ENCODE results near the gene SERF2. TPM values are rescaled to one million over a fixed set of nuclear protein-coding genes. Genes with fewer than 3 reads are reported as not detected.
"Not testable (repeated sequence)": the region's sequence is repeated elsewhere in the genome, so short reads cannot be mapped to it uniquely, and the experiment has no call there.

SERF2 gene
- total RNA-seq, 8 experiments from 2014 or later = 596 to 1,776 (median 768) TPM

DNA sequence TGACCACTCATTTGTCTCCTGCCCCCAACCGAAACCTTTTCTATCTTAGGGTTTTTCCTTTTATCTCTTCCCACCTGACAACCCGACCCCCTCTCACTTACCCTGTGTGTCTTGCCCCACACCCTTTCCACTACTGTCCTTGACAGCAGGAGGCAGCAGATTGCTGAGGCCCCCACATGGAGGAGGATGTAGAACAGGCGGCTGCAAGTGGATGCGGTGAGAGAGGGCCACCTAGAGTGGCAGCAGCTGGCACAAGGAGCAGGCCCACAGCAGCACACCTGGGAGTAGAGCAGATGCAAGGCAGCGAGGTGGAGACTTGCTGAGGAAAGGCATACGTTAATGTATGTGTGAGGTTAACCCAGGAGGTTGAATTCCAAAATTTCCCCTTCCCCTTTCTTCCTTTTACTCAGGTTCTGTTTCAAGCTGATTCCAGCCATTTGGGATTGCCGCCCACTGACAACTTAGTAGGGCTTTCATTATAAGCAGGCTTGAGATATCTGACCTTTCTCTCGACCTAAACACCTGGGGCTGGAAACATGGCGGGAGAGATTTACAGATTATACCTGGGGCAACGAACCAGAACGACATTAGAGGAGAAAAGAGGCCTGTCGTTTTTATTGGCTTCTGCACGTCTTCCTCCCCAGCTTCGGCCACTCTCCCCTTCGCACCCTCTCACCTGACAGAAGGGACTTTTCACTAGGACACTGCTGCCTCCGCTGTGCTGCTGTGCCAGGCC, 7.3 kb downstream of the SERF2 start:
- 40 to 100% (median 88%) methylated on average over 1 to 6 of the region's 16 CpGs; no CpG with 5 or more reads in 1 of the 10 experiments for WGBS, 10 experiments
- in situ Hi-C loops (cut with MboI; ENCODE audit: low pct_unique_long_range_greater_than_20kb in 2 of 9, low sequenced_read_pairs in 9 of 9, unreplicated experiment in 9 of 9) = no loop called here
- Histone ChIP-seq H3K4me1 (replicated peaks in 1 of 2) (peaks cover 9 to 17% of the 10 kb centered on the region in 2 donors), H3K27ac (peak overlapping the region; percentile 96 to 98), H3K4me3 (no peak overlapping the region)
- ATAC-seq (replicated peaks in 6 of 8) = peak in 1 of 8 experiments; percentile 1

DNA sequence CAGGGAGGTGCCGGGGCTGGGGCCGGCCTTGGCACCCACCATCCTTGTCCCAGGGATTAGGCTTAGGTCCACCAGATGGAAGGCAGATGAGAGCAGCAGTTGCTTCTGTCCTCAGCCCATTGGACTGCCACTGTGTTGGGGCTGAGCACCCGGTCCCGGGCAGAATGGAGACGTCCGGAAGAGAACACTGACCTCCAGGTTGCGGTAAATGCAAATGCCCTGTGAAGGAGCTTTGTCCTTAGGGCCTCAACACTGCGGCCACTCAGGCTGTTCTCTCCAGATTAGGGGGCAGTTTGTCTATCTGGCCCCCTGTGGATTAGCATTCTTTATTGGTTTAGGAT, 7.8 kb downstream of the SERF2 start, which contains the start of gene SERINC4:
Gene SERINC4 (minus strand): TSS at position 276 of the 341 bp plus-strand sequence. CDS start 234 bp downstream, at position 42.
- in situ Hi-C loops (cut with MboI; ENCODE audit: low pct_unique_long_range_greater_than_20kb in 2 of 9, low sequenced_read_pairs in 9 of 9, unreplicated experiment in 9 of 9) = no loop called here
- ATAC-seq (replicated peaks in 6 of 8) = peak in 6 of 8 experiments; percentile 2 to 34 (median 24)
- WGBS, 10 experiments = 89 to 93% (median 92%) methylated on average over 2 to 5 of the region's 8 CpGs; no CpG with 5 or more reads in 7 of the 10 experiments
- peak within 1 kb of the TSS; percentile 50 to 94 (median 83) for H3K4me3 ChIP-seq
- H3K4me1 ChIP-seq (replicated peaks in 1 of 2) = peaks cover 9 to 17% of the 10 kb centered on the region in 2 donors
- H3K27ac ChIP-seq = peak within 1 kb of the TSS; percentile 96 to 98

- peak within 1 kb of the TSS; percentile 96 to 98 for H3K27ac ChIP-seq
- WGBS, 10 experiments = 0 to 47% (median 17%) methylated on average over 1 to 27 of the region's 44 CpGs
- H3K4me3 ChIP-seq = peak within 1 kb of the TSS; percentile 50 to 94 (median 83)
- H3K4me1 ChIP-seq (replicated peaks in 1 of 2) = peaks cover 9 to 17% of the 10 kb centered on the region in 2 donors
- ATAC-seq (replicated peaks in 6 of 8) = peak; percentile 76 to 91 (median 86)
- in situ Hi-C loops (cut with MboI; ENCODE audit: low pct_unique_long_range_greater_than_20kb in 2 of 9, low sequenced_read_pairs in 9 of 9, unreplicated experiment in 9 of 9) = no loop called here
These were observed 8.4 kb downstream of the SERF2 start, which contains the start of gene HYPK for GRCh38 chr15:43800286-43801141. Gene HYPK (plus strand): TSS chr15:43800599. CDS start chr15:43800623, 24 bp downstream.

- WGBS, 10 experiments = 94 to 100% (median 99%) methylated on average over 1 to 7 of the region's 7 CpGs; no CpG with 5 or more reads in 4 of the 10 experiments
- H3K27ac ChIP-seq; in situ Hi-C loops (cut with MboI; ENCODE audit: low pct_unique_long_range_greater_than_20kb in 2 of 9, low sequenced_read_pairs in 9 of 9, unreplicated experiment in 9 of 9); H3K4me3 ChIP-seq; ATAC-seq (replicated peaks in 6 of 8): not testable (repeated sequence)
- peaks cover 9 to 17% of the 10 kb centered on the region in 2 donors for H3K4me1 ChIP-seq (replicated peaks in 1 of 2)
These were observed 10.6 kb downstream of the SERF2 start for GRCh38 chr15:43802676-43803075.

GRCh38 chr15:43808435-43808950, 16.4 kb downstream of the SERF2 start:
- Histone ChIP-seq H3K27ac (no peak overlapping the region), H3K4me3 (no peak overlapping the region), H3K4me1 (replicated peaks in 1 of 2) (no peaks in the 10 kb centered on the region)
- in situ Hi-C loops (cut with MboI; ENCODE audit: low pct_unique_long_range_greater_than_20kb in 2 of 9, low sequenced_read_pairs in 9 of 9, unreplicated experiment in 9 of 9) = no loop called here
- 89 to 100% (median 98%) methylated on average over 1 to 5 of the region's 5 CpGs; no CpG with 5 or more reads in 1 of the 10 experiments for WGBS, 10 experiments
- no peak for ATAC-seq (replicated peaks in 6 of 8)

- no peak for ATAC-seq (replicated peaks in 6 of 8)
- H3K4me3 ChIP-seq = no peak overlapping the region
- WGBS, 10 experiments = 86 to 100% (median 94%) methylated on average over 1 to 6 of the region's 6 CpGs; no CpG with 5 or more reads in 2 of the 10 experiments
- no peaks in the 10 kb centered on the region for H3K4me1 ChIP-seq (replicated peaks in 1 of 2)
- H3K27ac ChIP-seq = no peak overlapping the region
- in situ Hi-C loops (cut with MboI; ENCODE audit: low pct_unique_long_range_greater_than_20kb in 2 of 9, low sequenced_read_pairs in 9 of 9, unreplicated experiment in 9 of 9) = no loop called here
These were observed 17.0 kb downstream of the SERF2 start for GRCh38 chr15:43808960-43809678.

DNA sequence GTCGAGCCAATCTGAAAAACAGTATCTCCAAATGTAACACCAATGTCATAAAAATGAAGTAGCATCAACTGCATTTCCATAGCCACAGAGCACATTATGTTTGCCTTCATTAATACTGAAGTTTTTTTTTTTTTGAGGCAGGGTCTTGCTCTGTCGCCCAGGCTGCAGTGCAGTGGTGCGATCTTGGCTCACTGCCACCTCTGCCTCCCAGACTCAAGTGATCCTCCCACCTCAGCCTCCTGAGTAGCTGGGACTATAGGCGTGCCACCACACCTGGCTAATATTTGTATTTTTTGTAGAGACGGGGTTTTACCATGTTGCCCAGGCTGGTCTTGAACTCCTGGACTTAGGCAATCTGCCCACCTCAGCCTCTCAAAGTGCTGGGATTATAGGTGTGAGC, 22.9 kb downstream of the SERF2 start:
- H3K27ac ChIP-seq; ATAC-seq (replicated peaks in 6 of 8); H3K4me3 ChIP-seq; in situ Hi-C loops (cut with MboI; ENCODE audit: low pct_unique_long_range_greater_than_20kb in 2 of 9, low sequenced_read_pairs in 9 of 9, unreplicated experiment in 9 of 9); H3K4me1 ChIP-seq (replicated peaks in 1 of 2): not testable (repeated sequence)
- WGBS, 10 experiments = 71 to 100% (median 100%) methylated on average over 1 to 3 of the region's 5 CpGs; no CpG with 5 or more reads in 2 of the 10 experiments

DNA sequence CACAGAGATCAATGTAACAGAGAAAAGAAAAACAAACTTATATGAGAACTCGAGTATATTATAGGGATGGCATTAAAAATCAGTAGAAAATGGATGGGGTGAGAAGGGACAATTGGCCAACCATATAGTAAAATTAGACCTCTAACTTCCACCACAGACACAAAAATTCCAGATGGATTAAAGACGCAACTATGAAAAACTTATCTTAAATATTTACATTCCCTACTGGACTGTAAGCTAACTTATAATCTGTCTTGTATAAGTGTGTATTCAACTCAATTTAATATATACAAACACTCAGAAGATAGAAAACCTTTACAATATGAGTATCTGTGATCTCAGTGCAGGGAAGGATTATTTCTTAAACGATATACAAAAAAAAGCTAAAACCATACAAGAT, 29.4 kb downstream of the SERF2 start:
- no peak overlapping the region for H3K27ac ChIP-seq
- H3K4me1 ChIP-seq (replicated peaks in 1 of 2) = peaks cover 7 to 10% of the 10 kb centered on the region in 2 donors
- no peak overlapping the region for H3K4me3 ChIP-seq
- in situ Hi-C loops (cut with MboI; ENCODE audit: low pct_unique_long_range_greater_than_20kb in 2 of 9, low sequenced_read_pairs in 9 of 9, unreplicated experiment in 9 of 9) = no loop called here
- WGBS, 10 experiments = 67 to 100% (median 97%) methylated on average over 1 to 3 of the region's 3 CpGs
- no peak for ATAC-seq (replicated peaks in 6 of 8)

DNA sequence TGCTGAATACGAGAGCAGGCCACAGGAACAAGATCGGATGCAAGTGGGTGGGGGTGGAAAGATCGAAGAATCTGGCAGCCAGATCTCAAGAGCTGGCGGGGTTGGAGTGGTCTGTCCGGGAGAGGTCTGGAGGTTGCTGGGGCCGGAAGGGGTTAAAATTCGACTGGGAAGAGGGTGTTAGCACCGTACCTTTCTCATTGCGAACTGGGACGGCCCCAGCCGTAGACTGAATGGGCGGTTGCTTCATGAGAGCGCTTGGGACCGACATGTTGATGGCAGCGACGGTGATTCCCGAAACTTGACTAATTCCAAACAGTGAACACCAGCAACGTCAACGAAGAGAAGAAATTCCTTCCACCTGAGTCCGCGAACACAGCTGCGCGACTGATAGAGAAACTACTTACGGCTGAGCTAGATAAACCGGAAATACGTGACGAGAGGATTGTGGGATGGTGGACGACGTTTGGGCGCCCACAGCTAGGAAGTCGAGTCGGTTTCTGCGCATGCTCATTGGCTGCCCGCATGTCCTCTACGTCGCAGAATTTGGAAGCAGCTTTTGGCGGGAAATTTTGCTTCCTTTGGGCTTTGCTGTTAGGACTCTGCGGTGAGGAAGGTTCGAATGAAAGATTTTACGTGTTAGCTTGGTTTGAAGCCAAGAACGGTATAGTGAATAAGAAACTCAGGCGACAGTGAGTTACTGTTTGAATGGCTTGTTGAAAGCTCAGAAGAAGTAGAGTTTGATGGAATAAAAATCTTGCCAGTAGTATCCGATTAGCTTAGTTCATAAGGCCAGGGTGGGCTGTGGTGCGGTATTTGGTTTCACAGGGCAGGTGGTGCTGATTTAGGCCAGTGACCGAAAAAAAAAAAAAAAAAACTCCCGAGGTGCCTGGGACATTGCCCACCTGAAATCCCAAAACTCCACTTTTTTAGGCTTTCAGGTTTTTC, 32.5 kb downstream of the SERF2 start, which contains the start of gene MFAP1:
Gene MFAP1 (minus strand): TSS at position 389 of the 945 bp plus-strand sequence. CDS start 121 bp downstream, at position 268.
- in situ Hi-C loops (cut with MboI; ENCODE audit: low pct_unique_long_range_greater_than_20kb in 2 of 9, low sequenced_read_pairs in 9 of 9, unreplicated experiment in 9 of 9) = no loop called here
- Histone ChIP-seq H3K4me1 (replicated peaks in 1 of 2) (peaks cover 10% of the 10 kb centered on the region in 2 donors), H3K27ac (peak within 1 kb of the TSS; percentile 61 to 77), H3K4me3 (peak within 1 kb of the TSS; percentile 50 to 87 (median 66))
- ATAC-seq (replicated peaks in 6 of 8) = peak; percentile 89 to 97 (median 94)
- WGBS, 10 experiments = 6 to 92% (median 24%) methylated on average over 2 to 34 of the region's 46 CpGs

DNA sequence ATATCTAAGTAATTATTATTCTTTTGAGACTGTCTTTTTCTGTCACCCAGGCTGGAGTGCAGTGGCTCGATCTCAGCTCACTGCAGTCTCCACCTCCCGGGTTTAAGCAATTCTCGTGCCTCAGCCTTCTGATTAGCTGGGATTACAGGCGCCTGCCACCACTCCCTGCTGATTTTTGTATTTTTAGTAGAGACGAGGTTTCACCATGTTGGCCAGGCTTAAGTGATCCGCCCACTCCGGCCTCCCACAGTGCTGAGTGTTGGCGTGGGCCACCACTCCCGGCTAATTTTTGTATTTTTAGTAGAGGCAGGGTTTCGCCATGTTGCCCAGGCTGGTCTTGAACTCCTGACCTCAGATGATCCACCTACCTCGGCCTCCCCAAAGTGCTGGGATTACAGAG, 33.2 kb downstream of the SERF2 start:
- H3K4me3 ChIP-seq; H3K27ac ChIP-seq; in situ Hi-C loops (cut with MboI; ENCODE audit: low pct_unique_long_range_greater_than_20kb in 2 of 9, low sequenced_read_pairs in 9 of 9, unreplicated experiment in 9 of 9); ATAC-seq (replicated peaks in 6 of 8): not testable (repeated sequence)
- 75 to 100% (median 91%) methylated on average over 4 to 7 of the region's 11 CpGs; no CpG with 5 or more reads in 3 of the 10 experiments for WGBS, 10 experiments
- H3K4me1 ChIP-seq (replicated peaks in 1 of 2) = peaks cover 10% of the 10 kb centered on the region in 2 donors

- in situ Hi-C loops (cut with MboI; ENCODE audit: low pct_unique_long_range_greater_than_20kb in 2 of 9, low sequenced_read_pairs in 9 of 9, unreplicated experiment in 9 of 9) = no loop called here
- Histone ChIP-seq H3K27ac (no peak overlapping the region), H3K4me3 (peak overlapping the region in 2 of 5 donors; percentile 31 to 34), H3K4me1 (replicated peaks in 1 of 2) (peaks cover 10% of the 10 kb centered on the region in 2 donors)
- WGBS, 10 experiments = 82 to 100% (median 91%) methylated on average over 1 to 9 of the region's 11 CpGs; no CpG with 5 or more reads in 2 of the 10 experiments
- no peak for ATAC-seq (replicated peaks in 6 of 8)
These were observed 33.9 kb downstream of the SERF2 start for GRCh38 chr15:43826029-43826507.

Data from motor neuron (in vitro differentiated cells).